GM18519 (cell line): ENCODE results near the gene RFX4.
"Not testable (repeated sequence)": the region's sequence is repeated elsewhere in the genome, so short reads cannot be mapped to it uniquely, and the experiment has no call there.

Experiments
- ATAC-seq: cut with Tn5 transposase; IDR thresholded peaks from one replicate; pipeline ENCODE4 v1.9.1; 2021; ENCODE audit warnings: mild to moderate bottlenecking, moderate library complexity; ENCODE audit not compliant: unreplicated experiment, low FRiP score

Gene RFX4

DNA sequence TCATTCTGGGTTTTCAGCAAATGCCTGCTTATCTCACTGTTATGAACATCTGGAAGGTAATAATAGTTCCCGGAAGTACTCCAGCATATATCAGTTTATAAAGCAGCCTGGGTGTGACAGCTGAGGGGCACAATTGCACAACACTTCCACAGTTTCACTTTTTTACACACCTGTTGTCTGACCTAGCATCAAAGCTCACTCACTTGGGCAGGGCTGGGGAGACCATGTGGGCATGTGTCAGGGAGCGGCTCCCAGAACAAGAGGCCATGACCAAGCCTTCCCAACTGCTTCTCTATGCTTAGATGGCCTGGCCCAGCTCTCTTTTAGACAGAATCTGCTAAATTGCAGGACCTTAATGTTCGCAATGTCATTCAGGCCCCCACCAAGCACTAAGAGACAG is 140.6 kb downstream of the RFX4 start:
- ATAC-seq = no peak

DNA sequence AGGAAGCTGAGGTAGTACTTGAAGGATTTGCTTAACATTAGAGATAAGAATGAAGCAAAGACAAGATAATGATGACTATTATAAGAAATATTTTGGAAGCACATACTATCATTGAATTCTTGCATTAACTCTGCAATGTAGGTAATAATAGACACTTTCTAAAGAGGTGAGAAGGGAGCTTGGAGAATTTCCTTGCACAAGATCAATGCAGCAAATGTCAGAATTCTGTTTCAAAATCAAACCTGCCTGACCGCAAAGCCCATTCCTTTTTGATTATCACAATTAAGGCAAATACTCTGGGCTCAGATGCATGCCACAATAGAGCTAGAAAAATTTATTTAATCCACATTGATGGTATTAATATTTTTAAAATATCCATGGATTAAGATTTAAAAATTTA is 141.3 kb downstream of the RFX4 start:
- no peak for ATAC-seq

DNA sequence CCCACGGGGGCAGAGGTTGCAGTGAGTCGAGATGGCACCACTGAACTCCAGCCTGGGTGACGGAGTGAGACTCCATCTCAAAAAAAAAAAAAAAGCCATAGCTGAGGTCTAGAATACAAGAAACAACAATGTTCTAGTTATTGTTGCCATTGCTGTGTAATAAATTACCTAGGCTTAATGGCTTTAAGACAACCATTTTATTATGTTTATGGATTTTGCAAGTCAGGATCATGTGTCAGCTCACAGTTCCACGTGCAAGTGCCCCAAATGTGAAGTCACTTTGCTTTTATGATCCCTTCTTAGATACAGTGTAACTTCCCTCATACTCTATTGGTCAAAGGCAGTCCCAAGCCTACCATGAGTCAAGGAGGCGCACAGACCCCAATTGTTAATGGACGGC is 142.1 kb downstream of the RFX4 start:
- ATAC-seq = no peak

DNA sequence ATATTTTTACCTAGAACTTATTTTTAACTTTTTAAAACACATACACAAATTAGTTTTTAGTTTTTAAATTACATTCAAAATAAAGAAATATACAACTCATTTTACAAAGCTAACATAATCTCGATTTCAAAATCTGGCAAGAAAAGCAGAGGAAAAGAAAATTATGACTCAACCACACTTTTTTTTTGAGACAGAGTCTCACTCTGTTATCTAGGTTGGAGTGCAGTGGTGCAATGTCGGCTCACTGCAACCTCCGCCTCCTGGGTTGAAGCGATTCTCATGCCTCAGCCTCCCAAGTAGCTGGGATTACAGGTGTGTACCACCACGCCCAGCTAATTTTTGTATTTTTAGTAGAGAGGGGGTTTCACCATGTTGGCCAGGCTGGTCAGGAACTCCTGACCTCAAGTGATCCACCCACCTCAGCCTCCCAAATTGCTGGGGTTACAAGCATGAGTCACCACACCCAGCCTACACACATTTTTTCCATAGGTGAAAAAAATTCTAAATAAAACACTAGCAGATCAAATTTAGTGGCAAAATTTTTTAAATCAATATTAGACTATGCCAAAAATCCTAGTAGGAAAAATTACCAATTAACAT is 143.9 kb downstream of the RFX4 start:
- not testable (repeated sequence) for ATAC-seq

DNA sequence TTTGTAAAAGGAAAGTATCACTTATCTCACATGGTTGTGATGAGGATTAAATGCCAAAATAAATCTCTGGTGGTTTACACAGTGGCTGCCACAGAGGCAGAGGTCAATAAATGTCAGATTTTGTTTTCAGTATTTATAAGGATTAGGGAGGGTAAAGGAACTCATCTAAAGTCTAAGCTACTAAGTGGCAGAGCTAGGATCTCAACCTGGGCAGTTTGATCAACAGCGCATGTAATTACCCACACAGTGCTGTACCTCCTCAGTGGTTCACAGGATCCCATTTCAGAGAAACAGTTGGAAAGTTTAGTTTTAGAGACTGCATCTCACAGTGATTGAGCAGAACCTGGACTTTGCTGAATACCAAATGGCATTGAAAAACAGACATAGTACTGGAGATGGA is 146.8 kb downstream of the RFX4 start:
- ATAC-seq = no peak

DNA sequence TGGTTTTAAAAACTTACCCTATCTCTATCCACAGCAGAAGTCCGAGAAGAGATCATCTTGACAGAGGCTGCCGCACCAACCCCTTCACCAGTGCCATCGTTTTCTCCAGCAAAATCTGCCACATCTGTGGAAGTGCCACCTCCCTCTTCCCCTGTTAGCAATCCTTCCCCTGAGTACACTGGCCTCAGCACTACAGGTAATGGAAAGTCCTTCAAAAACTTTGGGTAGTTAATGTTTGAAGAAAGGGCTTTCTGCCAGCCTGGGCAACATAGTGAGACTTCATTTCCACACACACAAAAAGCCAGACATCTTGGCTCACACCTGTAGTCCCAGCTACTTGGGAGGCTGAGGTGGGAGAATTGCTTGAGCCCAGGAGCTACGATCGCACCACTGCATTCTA is 150.1 kb downstream of the RFX4 start:
- no peak for ATAC-seq

DNA sequence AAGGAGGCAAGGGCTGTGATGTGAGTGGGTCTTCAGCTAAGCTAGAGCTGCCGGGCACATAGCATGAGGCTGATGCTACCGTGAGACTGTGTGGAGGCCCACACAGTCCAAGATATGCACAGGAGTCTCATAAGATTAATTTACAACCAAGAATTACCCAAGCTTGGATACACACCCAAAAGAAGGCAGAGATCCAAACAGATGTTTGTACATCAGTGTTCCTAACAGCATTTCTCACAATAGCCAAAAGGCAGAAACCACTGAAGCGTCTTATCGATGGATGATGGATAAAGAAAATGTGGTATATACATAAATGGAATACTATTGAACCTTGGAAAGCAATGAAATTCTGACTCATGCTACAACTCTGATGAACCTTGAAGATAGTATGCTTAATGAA is 150.9 kb downstream of the RFX4 start:
- ATAC-seq = no peak

DNA sequence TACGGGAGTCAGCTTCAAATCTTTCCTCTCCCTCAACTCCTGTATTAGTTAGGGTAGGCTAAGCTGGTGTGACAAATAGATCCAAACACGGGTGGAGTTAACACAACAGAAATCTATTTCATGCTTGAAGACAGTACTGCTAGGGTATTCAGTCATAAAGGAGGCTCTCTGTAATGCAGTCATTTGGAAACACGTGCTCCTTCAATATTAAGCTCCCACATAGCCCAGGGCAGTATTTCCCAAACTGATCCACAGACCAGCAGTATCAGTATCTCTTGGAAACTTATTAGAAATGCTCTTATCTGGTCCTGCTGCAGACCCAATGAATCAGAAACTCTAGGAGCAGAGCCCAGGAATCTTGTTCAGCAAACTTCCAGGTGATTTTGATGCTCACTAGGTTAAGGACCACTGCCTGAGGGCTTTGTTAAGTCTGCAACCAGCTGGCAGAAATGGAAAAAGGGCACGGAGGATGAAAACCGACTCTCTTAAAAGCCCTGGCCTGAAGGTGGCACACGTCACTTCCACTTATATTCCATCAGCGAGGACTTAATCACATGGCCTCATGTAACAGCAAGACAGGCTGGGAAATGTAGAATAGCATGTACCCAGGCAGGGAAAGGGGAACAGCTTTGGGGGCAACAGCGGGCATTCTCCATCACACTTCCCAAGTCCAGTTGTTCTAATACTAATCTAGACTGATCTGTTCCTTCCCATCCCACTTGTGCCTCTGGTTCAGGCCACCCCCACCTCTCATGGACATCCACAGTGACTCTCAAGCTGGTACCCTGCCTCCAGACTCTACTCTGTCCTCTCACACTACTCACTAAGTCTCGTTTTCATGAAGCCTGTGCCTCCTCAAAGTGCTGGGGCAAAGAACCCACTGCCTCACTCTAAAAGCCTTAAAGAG is 153.5 kb downstream of the RFX4 start:
- no peak for ATAC-seq

DNA sequence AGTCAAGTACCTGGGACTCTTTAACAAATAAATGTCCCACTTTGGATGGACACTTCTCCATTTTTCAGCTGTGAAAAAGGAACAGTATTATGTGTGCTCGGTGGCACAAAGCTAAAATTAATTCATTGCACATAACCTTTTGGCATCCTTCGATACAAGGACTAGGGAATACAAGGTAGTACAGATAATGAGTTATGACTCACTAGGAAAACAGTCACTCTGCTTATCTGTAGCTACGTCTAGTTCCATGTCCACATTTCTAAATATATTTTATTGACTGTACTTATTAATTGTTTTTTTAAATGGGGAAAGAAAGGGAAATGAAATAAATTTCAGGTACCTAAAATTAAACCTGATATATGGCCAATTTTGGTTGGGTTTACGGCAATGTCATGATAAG is 156.5 kb downstream of the RFX4 start:
- no peak for ATAC-seq

DNA sequence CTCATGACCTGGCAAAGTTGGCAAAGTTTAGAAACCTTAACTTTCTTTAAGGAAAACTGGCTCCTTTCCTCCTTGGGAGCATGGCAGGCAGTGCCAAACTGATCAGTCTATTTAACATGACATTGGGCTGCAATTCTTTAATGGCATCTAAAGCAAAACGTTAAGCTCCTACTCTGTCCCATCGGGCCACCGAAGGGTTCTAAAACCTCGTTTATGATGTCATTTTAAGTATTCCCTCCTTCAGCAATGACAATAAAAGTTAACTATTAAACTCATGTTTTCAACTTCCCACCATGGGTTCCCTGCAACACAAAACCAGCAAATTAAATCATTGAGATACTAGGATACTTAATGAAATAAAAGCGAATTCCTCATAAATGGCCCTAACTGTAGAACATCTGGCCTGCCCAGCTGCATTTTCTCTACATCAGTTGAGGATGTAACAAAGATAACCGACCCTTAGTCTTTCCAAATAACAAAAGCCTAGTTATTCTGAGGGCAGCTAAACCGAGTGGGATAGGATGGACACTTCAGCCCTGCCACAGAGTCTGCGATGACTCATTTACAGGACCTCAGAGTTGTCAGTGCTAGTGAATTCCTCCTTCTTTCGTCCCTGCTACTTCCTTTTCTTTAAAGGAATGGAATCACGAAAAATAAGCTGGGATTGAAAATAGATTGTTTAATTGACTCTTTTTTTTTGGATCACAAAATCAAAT is 157.2 kb downstream of the RFX4 start:
- ATAC-seq = no peak

DNA sequence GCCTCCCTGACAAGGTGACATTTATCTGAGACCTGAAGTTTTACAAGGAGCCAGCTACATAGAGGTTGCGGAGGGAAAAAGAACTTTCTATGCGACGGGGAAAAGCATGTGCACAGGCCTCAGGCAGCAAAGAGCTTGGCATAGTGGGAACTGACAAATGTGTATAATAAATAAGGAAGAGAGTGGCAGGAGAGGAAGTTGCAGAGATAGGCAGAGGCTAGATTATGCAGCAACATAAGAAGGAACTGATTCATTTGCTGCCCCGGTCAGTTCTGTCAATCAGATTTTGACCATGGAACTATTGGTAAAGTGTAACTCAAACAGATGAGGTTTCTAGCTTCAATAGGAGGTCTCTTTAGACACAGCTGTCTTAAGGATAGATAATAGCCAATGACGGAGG is 158.0 kb downstream of the RFX4 start:
- no peak for ATAC-seq

DNA sequence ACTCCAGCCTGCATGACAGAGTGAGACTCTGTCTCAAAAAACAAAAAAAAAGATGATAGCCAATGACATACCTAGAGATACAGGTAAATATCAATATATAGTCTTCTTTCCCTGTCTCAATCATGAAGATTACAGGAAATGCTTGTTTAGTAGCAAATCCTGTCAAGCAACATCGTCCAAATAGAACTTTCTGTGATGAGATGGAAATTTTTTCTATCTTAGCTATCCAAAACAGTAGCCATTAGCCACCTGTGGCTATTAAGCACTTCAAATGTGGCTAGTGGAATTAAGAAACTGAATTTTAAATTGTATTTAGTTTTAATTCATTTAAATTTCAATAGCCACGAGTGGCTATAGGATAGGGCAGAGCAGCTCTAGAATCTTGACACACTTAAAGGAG is 158.4 kb downstream of the RFX4 start:
- ATAC-seq = no peak

DNA sequence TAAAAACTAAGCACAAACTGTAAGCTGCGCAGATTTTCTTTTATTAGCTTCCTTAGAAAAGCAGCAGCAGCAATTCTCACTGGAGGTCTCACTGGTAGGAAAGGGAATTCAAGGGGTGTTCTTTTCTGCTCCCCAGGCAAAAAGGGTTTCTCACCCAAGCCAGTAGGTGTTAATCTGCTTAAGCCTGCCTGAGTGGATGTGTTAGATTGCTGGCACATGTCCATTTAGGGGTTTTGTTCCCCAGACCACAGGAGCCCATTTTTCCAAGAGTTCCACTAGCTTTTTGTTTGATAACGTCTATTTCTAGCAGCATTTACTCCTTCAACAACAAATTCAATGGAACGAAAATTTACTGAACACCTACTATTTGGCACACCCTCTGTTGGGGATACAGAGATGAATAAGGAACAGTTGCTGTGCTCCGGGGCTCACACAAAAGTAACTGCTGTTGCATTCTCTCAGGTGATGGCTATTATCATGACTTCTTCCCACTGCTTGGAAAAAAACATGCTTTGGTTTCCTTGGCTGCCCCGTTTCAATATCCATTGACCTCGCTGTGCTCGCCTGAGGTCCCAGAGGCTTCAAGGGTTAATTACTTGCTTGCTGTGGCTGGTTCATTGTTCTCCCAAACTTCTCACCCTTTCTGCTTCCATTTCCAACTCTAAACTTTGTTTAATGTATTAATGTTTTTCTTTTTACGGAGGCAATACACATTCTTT is 160.6 kb downstream of the RFX4 start:
- ATAC-seq = no peak

DNA sequence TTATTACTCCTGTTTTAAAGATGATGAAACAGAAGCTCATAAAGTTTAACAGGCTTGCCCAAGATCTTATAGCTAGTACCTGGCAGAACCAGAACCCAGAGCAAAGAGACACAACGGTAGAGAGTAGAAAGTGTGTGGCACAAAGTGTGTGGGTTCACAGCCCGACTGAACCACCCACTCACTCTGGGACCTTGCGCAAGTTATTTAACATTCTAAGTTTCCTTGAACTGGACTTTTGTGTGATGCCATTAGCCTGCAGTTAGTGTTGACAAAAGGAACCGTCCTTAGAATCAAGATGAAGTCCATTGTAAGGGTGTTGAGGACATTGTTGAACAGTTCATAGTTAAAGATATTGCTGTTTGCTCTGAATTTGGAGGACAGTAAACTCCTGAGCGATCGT is 161.8 kb downstream of the RFX4 start:
- no peak for ATAC-seq

DNA sequence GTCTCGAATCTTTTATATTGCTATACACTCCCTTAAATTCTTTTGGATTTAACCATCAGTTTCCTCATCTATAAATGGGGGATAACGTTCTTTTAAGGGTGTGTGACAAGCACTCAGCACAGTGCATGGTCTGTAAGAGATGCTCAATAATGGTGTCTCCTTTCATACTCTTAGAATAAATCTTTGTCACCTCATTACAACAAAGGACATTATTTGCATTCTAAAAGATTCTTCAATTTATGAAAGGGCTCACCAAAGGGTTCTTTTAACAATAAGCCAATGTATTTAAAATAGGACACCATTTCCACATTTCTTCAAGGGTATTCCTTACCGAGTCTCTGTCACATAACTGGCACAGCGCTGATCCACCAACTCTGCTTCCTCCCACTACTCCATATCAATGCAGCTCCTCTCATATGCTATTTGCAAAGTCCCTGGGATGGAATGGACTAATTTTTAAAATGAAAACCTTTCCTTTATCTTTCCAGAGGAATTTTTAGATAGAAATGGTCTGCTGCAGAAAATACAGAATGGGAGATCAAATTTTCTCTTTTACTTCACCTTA is 162.5 kb downstream of the RFX4 start:
- ATAC-seq = no peak

DNA sequence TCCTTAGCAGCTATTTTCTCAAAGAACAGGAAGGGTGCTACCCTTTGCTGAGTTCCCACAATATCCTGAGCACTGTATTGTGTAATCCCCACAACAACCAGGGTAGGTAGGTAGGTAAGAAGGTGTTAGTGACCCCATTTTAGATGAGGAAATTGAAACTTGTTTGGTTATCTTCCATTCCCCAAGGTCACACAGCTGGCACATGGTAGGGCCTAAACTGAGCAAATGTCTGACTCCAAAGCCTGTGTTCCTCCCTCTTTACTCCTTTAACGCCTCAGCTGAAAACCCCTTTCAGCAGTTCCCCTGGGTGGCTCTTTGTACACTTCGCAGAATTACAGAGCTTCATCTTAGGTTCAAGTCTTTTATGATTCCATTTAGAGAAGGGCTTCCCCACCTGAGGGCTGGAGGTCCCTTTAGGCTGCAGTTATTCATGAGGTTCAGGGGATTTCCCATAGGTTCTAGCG is 165.2 kb downstream of the RFX4 start:
- ATAC-seq = no peak

DNA sequence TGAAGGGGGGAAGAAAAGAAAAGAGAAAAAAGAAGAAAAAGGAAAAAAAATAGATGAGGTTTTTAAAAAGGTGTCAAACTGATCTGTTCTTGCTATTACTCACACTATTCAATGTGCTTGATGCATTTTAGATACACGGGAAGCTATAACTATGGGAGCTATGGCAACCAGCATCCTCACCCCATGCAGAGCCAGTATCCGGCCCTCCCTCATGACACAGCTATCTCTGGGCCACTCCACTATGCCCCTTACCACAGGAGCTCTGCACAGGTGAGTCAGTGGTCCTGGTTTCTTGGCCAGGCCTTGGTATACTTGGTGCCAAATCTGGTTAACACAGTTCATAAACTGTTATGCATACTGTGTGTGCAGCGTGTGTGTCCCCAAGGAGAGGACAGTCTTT is 167.7 kb downstream of the RFX4 start:
- ATAC-seq = no peak

DNA sequence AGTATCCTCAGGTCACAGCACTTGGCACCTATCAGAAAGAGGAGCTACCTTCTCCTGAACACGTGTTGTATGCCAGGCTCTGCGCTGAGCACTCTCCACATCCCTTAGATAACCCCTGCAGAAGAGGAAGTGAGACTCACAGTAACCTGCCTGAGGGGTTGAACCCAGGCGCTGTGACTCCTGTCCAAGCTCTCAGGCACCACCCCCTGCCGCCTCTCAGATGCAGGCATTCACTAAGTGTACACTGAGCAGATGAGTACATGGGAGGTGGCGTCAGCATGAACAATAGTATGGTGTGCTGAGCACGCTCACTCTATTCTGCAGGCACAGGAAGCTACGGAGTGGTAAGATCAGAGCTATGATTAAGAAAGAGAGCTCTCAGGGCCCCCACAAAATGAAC is 170.7 kb downstream of the RFX4 start:
- peak; percentile 96 for ATAC-seq

DNA sequence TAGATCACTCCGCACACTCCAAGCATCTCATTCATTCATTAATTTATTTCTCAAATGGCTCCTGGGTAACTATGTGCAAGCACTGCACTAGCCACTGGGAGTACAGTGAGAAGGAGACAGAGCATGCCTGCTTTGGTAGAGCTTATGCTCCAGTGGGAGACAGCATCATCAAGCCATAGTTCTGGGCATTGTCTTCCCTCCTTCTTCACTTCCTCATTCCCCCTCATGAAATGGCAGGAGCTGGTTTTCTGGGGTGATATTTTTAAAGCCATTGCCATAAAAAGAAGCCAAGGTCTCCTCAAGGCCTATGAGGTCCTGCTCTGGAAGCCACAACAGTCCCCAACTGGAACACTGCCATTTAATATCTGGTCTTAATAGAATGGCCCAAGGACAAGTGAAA is 171.5 kb downstream of the RFX4 start:
- no peak for ATAC-seq

DNA sequence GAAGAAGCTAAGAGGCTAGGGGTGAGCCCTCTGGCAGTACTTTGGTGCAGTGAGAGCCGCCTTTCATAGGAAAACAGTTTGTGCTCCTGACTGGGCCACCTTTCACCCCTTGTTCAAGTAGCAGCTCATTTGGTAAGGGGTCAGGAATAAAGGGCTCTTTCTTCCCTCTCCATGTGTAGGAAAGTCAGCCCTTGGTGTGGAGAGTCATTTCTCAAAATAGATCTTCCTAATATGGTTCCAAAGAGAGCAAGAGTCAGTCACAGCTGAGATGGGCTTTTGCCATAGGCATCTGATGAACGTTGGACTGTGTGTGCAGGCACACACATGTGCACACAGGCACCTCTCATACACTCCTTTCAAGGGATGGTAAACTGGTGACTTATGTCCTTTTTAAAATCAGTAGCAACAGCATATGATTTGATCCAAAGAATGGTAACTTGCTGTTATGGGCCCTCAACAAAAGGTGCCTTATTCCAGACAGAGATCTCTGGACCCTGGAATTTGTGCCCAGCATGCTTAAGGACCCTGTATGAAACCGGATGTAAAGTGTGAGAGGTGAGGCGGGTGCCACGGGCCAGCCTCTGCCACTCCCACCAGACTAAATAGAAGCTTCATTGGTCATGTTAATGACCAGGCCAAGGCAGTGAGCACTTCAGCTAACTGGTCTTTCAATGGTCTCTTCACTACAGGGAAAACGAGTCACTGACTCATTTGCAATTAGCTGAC is 175.0 kb downstream of the RFX4 start:
- no peak for ATAC-seq
